Astrocyte (in vitro differentiated cells and primary cell): ENCODE data around the gene PLPPR3. TPM values are rescaled to one million over a fixed set of nuclear protein-coding genes. Genes with fewer than 3 reads are reported as not detected.

Experiments used
- DNase-seq: peaks from one replicate; pipeline ENCODE4 v3.0.0-alpha.2; 2010; ENCODE audit warnings: low read depth
- FAIRE-seq: peaks from 2 replicates; lab custom pipeline; 2011; peaks lifted over from hg19 to GRCh38; lab: Jason Lieb, UNC
- H2AFZ ChIP-seq: 2 replicates; pipeline ENCODE4 v1.6.0; 2012; ENCODE audit warnings: low read depth, low read length, inconsistent platforms
- H3K27ac ChIP-seq: 2 replicates; pipeline ENCODE4 v1.5.1; 2011; ENCODE audit warnings: low read depth, low read length, inconsistent platforms
- H3K27me3 ChIP-seq: 2 replicates; pipeline ENCODE4 v1.6.0; 2011; ENCODE audit warnings: low read length, inconsistent platforms; ENCODE audit not compliant: insufficient read depth
- H3K36me3 ChIP-seq: 2 replicates; pipeline ENCODE4 v1.5.1; 2011; ENCODE audit warnings: low read length, inconsistent platforms; ENCODE audit not compliant: insufficient read depth
- H3K4me1 ChIP-seq: 2 replicates; pipeline ENCODE4 v1.5.1; 2011; ENCODE audit warnings: low read length, inconsistent platforms; ENCODE audit not compliant: insufficient read depth
- H3K4me2 ChIP-seq: 2 replicates; pipeline ENCODE4 v1.6.0; 2012; ENCODE audit warnings: low read length, inconsistent platforms
- H3K4me3 ChIP-seq: 2 replicates; pipeline ENCODE4 v1.5.1; 2011; ENCODE audit warnings: low read depth, mild to moderate bottlenecking, low read length, inconsistent platforms; ENCODE audit not compliant: insufficient read depth
- H3K79me2 ChIP-seq: 2 replicates; pipeline ENCODE4 v1.6.0; 2012; ENCODE audit warnings: mild to moderate bottlenecking, low read length, inconsistent platforms; ENCODE audit not compliant: insufficient read depth
- H3K9ac ChIP-seq: 2 replicates; pipeline ENCODE4 v1.6.0; 2012; ENCODE audit warnings: mild to moderate bottlenecking, low read length, inconsistent platforms
- H3K9me3 ChIP-seq: 2 replicates; pipeline ENCODE4 v1.5.1; 2012; ENCODE audit warnings: low read depth, mild to moderate bottlenecking, low read length, inconsistent platforms; ENCODE audit not compliant: insufficient read depth
- H4K20me1 ChIP-seq: 2 replicates; pipeline ENCODE4 v1.6.0; 2012; ENCODE audit warnings: low read length, inconsistent platforms; ENCODE audit not compliant: insufficient read depth
- H3K27ac Mint-ChIP-seq: one replicate; pipeline ENCODE4 v1.8.0; 2021; ENCODE audit warnings: mild to moderate bottlenecking, mixed read lengths; ENCODE audit not compliant: unreplicated experiment
- H3K27me3 Mint-ChIP-seq: one replicate; pipeline ENCODE4 v1.8.0; 2021; ENCODE audit warnings: low read depth, mixed read lengths; ENCODE audit not compliant: unreplicated experiment
- H3K36me3 Mint-ChIP-seq: one replicate; pipeline ENCODE4 v1.8.0; 2021; ENCODE audit warnings: low read depth, mixed read lengths; ENCODE audit not compliant: unreplicated experiment
- H3K4me1 Mint-ChIP-seq: one replicate; pipeline ENCODE4 v1.8.0; 2021; ENCODE audit warnings: low read depth, mixed read lengths; ENCODE audit not compliant: unreplicated experiment
- H3K4me3 Mint-ChIP-seq: one replicate; pipeline ENCODE4 v1.8.0; 2021; ENCODE audit warnings: mild to moderate bottlenecking, moderate library complexity, mixed read lengths; ENCODE audit not compliant: unreplicated experiment
- H3K9me3 Mint-ChIP-seq: one replicate; pipeline ENCODE4 v1.8.0; 2021; ENCODE audit warnings: mild to moderate bottlenecking, mixed read lengths; ENCODE audit not compliant: unreplicated experiment
- CTCF ChIP-seq: IDR thresholded peaks from 2 replicates; pipeline ENCODE4 v1.5.1; 2011; ENCODE audit warnings: low read depth, mild to moderate bottlenecking, inconsistent platforms, low read length, moderate library complexity; ENCODE audit not compliant: insufficient read depth
- EZH2 ChIP-seq: IDR thresholded peaks from 2 replicates; pipeline ENCODE4 v1.6.1; 2012; ENCODE audit warnings: mild to moderate bottlenecking, low read length, inconsistent platforms; ENCODE audit not compliant: insufficient read depth
- total RNA-seq: library from RNA; stranded (reverse); gene quantifications from 2 replicates; pipeline ENCODE4 v1.2.1, GENCODE V29; 2021

Gene PLPPR3
- total RNA-seq, 1 donor from 2014 or later: 36.5 TPM

DNA sequence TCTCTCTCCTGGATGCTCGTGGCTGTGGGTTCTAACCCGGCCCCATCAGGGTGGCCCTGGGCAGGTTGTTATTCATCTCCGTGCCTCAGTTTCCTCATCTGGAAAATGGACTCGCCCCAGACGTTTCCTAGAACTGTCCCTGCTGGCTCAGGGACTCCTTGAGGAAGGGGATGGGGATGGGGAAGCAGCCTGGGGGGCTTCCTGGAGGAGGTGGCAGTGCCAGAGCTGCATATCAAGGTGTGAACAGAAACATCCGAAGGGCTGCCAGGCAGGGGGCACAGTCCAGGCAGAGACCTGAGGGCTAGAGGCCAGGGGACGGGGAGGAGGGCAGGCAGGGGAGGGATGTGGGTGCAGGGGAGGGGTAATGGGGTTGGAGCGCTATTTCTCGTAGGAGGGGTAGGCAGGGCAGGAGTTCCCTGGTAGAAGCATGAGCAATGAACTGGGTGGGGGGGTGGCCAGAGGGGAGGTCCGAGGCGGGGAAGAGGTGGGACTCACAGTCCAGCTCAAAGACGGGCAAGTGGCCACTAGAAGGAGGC is 26.7 kb upstream of the PLPPR3 start:
- H3K27ac ChIP-seq: no peak overlapping the region
- H3K36me3 ChIP-seq: no peaks in the 10 kb centered on the region
- Mint-ChIP-seq H3K4me3 (no peak overlapping the region), H3K36me3 (no peaks in the 10 kb centered on the region), H3K4me1 (no peaks in the 10 kb centered on the region), H3K27me3 (peaks cover 23% of the 10 kb centered on the region), H3K27ac (no peak overlapping the region), H3K9me3 (no peaks in the 10 kb centered on the region)
- no peak overlapping the region for H3K4me2 ChIP-seq
- FAIRE-seq: no peak
- H4K20me1 ChIP-seq: no peaks in the 10 kb centered on the region
- no peak overlapping the region for H3K9ac ChIP-seq
- no peak for TF ChIP-seq EZH2
- no peaks in the 10 kb centered on the region for H3K4me1 ChIP-seq
- peaks cover 16% of the 10 kb centered on the region for H3K27me3 ChIP-seq
- no peak for DNase-seq
- no peaks in the 10 kb centered on the region for H3K9me3 ChIP-seq
- H2AFZ ChIP-seq: no peak overlapping the region
- no peaks in the 10 kb centered on the region for H3K79me2 ChIP-seq
- no peak overlapping the region for H3K4me3 ChIP-seq

- H3K4me3 Mint-ChIP-seq: no peak overlapping the region
- Histone ChIP-seq H3K79me2 (no peaks in the 10 kb centered on the region), H2AFZ (no peak overlapping the region), H3K4me3 (no peak overlapping the region), H3K4me1 (no peaks in the 10 kb centered on the region), H3K36me3 (no peaks in the 10 kb centered on the region), H3K9ac (no peak overlapping the region), H3K27me3 (peaks cover 22% of the 10 kb centered on the region), H3K4me2 (no peak overlapping the region), H4K20me1 (no peaks in the 10 kb centered on the region), H3K9me3 (no peaks in the 10 kb centered on the region), H3K27ac (no peak overlapping the region)
- peaks cover 30% of the 10 kb centered on the region for H3K27me3 Mint-ChIP-seq
- FAIRE-seq (no peak), DNase-seq (no peak)
- H3K27ac Mint-ChIP-seq: peak overlapping the region; percentile 44
- TF ChIP-seq EZH2 (no peak), CTCF (no peak)
- H3K9me3 Mint-ChIP-seq: no peaks in the 10 kb centered on the region
- H3K36me3 Mint-ChIP-seq: no peaks in the 10 kb centered on the region
- H3K4me1 Mint-ChIP-seq: no peaks in the 10 kb centered on the region
Observed at GRCh38 chr19:845707-846521, 24.2 kb upstream of the PLPPR3 start.

DNA sequence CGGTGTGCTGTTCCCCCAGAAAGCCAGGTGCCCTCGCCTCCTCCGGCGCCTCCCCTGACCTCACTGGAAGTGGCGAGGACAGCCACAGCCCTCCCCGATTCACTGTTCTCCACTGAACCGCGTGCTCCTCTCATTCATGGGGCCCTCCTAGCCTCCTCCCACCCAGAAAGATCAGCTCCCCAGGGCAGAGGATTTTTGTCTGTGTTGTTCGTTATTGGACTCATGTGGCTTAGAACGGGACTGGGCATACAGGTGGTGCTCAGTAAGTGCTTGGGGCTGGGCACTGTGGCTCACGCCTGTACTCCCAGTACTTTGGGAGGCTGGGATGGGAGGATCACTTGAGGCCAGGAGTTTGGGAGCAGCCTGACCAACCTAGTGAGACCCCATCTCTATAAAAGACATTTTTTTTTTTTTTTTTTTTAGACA is 22.8 kb upstream of the PLPPR3 start:
- TF ChIP-seq EZH2 (no peak), CTCF (no peak)
- Histone ChIP-seq H4K20me1 (no peaks in the 10 kb centered on the region), H2AFZ (no peak overlapping the region), H3K4me1 (no peaks in the 10 kb centered on the region), H3K9ac (no peak overlapping the region), H3K9me3 (no peaks in the 10 kb centered on the region), H3K27ac (no peak overlapping the region), H3K4me3 (no peak overlapping the region), H3K27me3 (peaks cover 22% of the 10 kb centered on the region), H3K36me3 (no peaks in the 10 kb centered on the region), H3K4me2 (no peak overlapping the region), H3K79me2 (no peaks in the 10 kb centered on the region)
- H3K4me3 Mint-ChIP-seq: no peak overlapping the region
- H3K27me3 Mint-ChIP-seq: peaks cover 29% of the 10 kb centered on the region
- DNase-seq (no peak), FAIRE-seq (no peak)
- no peak overlapping the region for H3K27ac Mint-ChIP-seq
- H3K4me1 Mint-ChIP-seq: no peaks in the 10 kb centered on the region
- no peaks in the 10 kb centered on the region for H3K36me3 Mint-ChIP-seq
- H3K9me3 Mint-ChIP-seq: no peaks in the 10 kb centered on the region
